AG10803 (cell line): ENCODE data around the gene CFAP99.

Experiments
- DNase-seq: peaks from one replicate; pipeline ENCODE4 v3.0.0; 2010; ENCODE audit warnings: low read depth
- H3K4me3 ChIP-seq: 2 replicates; pipeline ENCODE4 v1.5.1; 2011; ENCODE audit warnings: mild to moderate bottlenecking, low read length, control low read depth
- CTCF ChIP-seq: conservative IDR thresholded peaks from 2 replicates; pipeline ENCODE4 v1.5.1; 2011; ENCODE audit warnings: mild to moderate bottlenecking, low read length, control low read depth, inconsistent platforms

CFAP99 gene

GRCh38 chr4:2443956-2444740 is 25.4 kb downstream of the CFAP99 start:
- H3K4me3 ChIP-seq: no peak overlapping the region
- DNase-seq: no peak
- TF ChIP-seq CTCF: no peak

GRCh38 chr4:2445130-2445529 is 26.4 kb downstream of the CFAP99 start:
- H3K4me3 ChIP-seq: no peak overlapping the region
- TF ChIP-seq CTCF: no peak
- DNase-seq: no peak

- no peak for TF ChIP-seq CTCF
- H3K4me3 ChIP-seq: no peak overlapping the region
- no peak for DNase-seq
These were observed 26.8 kb downstream of the CFAP99 start for GRCh38 chr4:2445571-2445970.

GRCh38 chr4:2446656-2447564 is 28.2 kb downstream of the CFAP99 start:
- TF ChIP-seq CTCF: no peak
- no peak for DNase-seq
- H3K4me3 ChIP-seq: no peak overlapping the region

- no peak overlapping the region for H3K4me3 ChIP-seq
- no peak for DNase-seq
- TF ChIP-seq CTCF: no peak
These were observed 29.8 kb downstream of the CFAP99 start for GRCh38 chr4:2448589-2448988.

GRCh38 chr4:2449051-2449450 is 30.3 kb downstream of the CFAP99 start:
- TF ChIP-seq CTCF: no peak
- no peak for DNase-seq
- H3K4me3 ChIP-seq: no peak overlapping the region
